ENCODE data around the gene TRIM62. TPM values are rescaled to one million over a fixed set of nuclear protein-coding genes. Genes with fewer than 3 reads are reported as not detected.

Gene TRIM62
- polyA plus RNA-seq, 1 donor (not counting 4 experiments of a cell fraction or from before 2014, with no cell fraction given): 2.0 TPM

DNA sequence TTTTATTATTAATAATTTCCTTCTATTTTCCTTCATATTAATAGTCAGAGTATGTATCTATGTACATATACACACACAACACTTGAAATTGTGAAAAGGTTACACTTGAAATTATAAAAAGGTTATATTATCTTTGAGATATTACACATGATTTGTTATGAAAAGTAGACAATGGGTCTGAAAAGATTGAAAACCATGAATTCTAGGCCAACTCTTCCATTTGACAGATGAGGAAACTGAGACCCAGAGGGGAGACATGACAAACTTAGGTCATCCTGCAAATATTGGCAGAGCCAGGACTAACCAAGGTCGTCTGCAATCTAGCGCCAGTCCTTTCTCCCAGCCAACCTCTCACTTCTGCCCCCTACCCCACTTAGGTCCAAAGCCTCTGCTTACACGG is 33.2 kb downstream of the TRIM62 start:
- H3K4me3 ChIP-seq (ENCODE audit: control insufficient read depth in 2 of 3, extremely low read depth in 1 of 3, insufficient read depth in 2 of 3, low read depth in 1 of 3, low read length in 3 of 3): no peak overlapping the region
- no peaks in the 10 kb centered on the region for H3K9me1 ChIP-seq (ENCODE audit: control insufficient read depth, extremely low read depth, insufficient read depth, low read length)
- peaks cover 0 to 15% of the 10 kb centered on the region in 2 experiments for H3K36me3 ChIP-seq (ENCODE audit: control insufficient read depth in 2 of 2, extremely low read depth in 1 of 2, insufficient read depth in 2 of 2, low read length in 2 of 2)
- H4K20me1 ChIP-seq (ENCODE audit: control insufficient read depth, extremely low read depth, insufficient read depth, low read length): no peaks in the 10 kb centered on the region
- H3K4me1 ChIP-seq (ENCODE audit: control insufficient read depth, extremely low read depth, insufficient read depth, low read length): peaks cover 21% of the 10 kb centered on the region
- FAIRE-seq (no peak), DNase-seq (ENCODE audit: low read depth, low spot score) (no peak)
- TF ChIP-seq, protein P1, sequence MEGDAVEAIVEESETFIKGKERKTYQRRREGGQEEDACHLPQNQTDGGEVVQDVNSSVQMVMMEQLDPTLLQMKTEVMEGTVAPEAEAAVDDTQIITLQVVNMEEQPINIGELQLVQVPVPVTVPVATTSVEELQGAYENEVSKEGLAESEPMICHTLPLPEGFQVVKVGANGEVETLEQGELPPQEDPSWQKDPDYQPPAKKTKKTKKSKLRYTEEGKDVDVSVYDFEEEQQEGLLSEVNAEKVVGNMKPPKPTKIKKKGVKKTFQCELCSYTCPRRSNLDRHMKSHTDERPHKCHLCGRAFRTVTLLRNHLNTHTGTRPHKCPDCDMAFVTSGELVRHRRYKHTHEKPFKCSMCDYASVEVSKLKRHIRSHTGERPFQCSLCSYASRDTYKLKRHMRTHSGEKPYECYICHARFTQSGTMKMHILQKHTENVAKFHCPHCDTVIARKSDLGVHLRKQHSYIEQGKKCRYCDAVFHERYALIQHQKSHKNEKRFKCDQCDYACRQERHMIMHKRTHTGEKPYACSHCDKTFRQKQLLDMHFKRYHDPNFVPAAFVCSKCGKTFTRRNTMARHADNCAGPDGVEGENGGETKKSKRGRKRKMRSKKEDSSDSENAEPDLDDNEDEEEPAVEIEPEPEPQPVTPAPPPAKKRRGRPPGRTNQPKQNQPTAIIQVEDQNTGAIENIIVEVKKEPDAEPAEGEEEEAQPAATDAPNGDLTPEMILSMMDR (optimal IDR thresholded peaks at IDR 0.05 in 1 of 3, IDR thresholded peaks at IDR 0.05 in 1 of 3, conservative IDR thresholded peaks at IDR 0.05 in 1 of 3; ENCODE audit: extremely low read depth in 1 of 3, insufficient read depth in 2 of 3, low read length in 3 of 3): no peak
- no peak for TF ChIP-seq EZH2 (IDR thresholded peaks at IDR 0.05; ENCODE audit: low read length)
- no peak overlapping the region for H2AFZ ChIP-seq (ENCODE audit: control insufficient read depth, low read length)
- no peak overlapping the region for H3K9ac ChIP-seq (ENCODE audit: control insufficient read depth, extremely low read depth, insufficient read depth, low read length)
- no peaks in the 10 kb centered on the region for H3K27me3 ChIP-seq (ENCODE audit: control insufficient read depth, extremely low read depth, insufficient read depth, low read length)
- dilution Hi-C loops (cut with MboI; ENCODE audit: extremely low pct_ligation_motif_present, low sequenced_read_pairs): no loop called here
- no peak overlapping the region for H3K4me2 ChIP-seq (ENCODE audit: control insufficient read depth, extremely low read depth, insufficient read depth, low read depth, low read length)
- H3K9me3 ChIP-seq (ENCODE audit: control insufficient read depth, low read depth, low read length): no peaks in the 10 kb centered on the region
- H3K79me2 ChIP-seq (ENCODE audit: control insufficient read depth, insufficient read depth, low read length): no peaks in the 10 kb centered on the region
- no peak overlapping the region for H3K27ac ChIP-seq (ENCODE audit: control insufficient read depth, insufficient read depth, low read length)

DNA sequence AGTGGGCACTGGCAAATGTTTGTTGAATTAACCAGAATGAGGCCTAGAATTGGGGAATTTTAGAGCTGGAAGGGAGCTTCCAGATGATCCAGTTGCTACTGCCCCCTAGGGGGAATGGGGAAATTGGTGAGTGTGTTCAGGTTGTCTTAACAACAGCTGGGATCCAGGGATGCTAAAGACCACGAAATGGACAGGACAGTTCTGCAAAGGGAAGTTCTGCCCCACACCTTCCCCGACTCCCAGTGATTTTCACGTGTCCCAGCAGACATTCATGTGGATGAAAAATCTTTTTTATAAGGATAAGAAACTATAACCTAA is 33.9 kb downstream of the TRIM62 start:
- peaks cover 16% of the 10 kb centered on the region for H3K4me1 ChIP-seq (ENCODE audit: control insufficient read depth, extremely low read depth, insufficient read depth, low read length)
- no peak overlapping the region for H3K4me2 ChIP-seq (ENCODE audit: control insufficient read depth, extremely low read depth, insufficient read depth, low read depth, low read length)
- FAIRE-seq (no peak), DNase-seq (ENCODE audit: low read depth, low spot score) (no peak)
- TF ChIP-seq EZH2 (IDR thresholded peaks at IDR 0.05; ENCODE audit: low read length): no peak
- TF ChIP-seq, protein P1 (optimal IDR thresholded peaks at IDR 0.05 in 1 of 3, IDR thresholded peaks at IDR 0.05 in 1 of 3, conservative IDR thresholded peaks at IDR 0.05 in 1 of 3; ENCODE audit: extremely low read depth in 1 of 3, insufficient read depth in 2 of 3, low read length in 3 of 3): peak; percentile 46 to 68 (median 68)
- H2AFZ ChIP-seq (ENCODE audit: control insufficient read depth, low read length): no peak overlapping the region
- H3K9me1 ChIP-seq (ENCODE audit: control insufficient read depth, extremely low read depth, insufficient read depth, low read length): no peaks in the 10 kb centered on the region
- no peaks in the 10 kb centered on the region for H4K20me1 ChIP-seq (ENCODE audit: control insufficient read depth, extremely low read depth, insufficient read depth, low read length)
- no peak overlapping the region for H3K9ac ChIP-seq (ENCODE audit: control insufficient read depth, extremely low read depth, insufficient read depth, low read length)
- H3K27ac ChIP-seq (ENCODE audit: control insufficient read depth, insufficient read depth, low read length): no peak overlapping the region
- dilution Hi-C loops (cut with MboI; ENCODE audit: extremely low pct_ligation_motif_present, low sequenced_read_pairs): no loop called here
- H3K27me3 ChIP-seq (ENCODE audit: control insufficient read depth, extremely low read depth, insufficient read depth, low read length): no peaks in the 10 kb centered on the region
- peaks cover 0 to 15% of the 10 kb centered on the region in 2 experiments for H3K36me3 ChIP-seq (ENCODE audit: control insufficient read depth in 2 of 2, extremely low read depth in 1 of 2, insufficient read depth in 2 of 2, low read length in 2 of 2)
- H3K4me3 ChIP-seq (ENCODE audit: control insufficient read depth in 2 of 3, extremely low read depth in 1 of 3, insufficient read depth in 2 of 3, low read depth in 1 of 3, low read length in 3 of 3): no peak overlapping the region
- H3K9me3 ChIP-seq (ENCODE audit: control insufficient read depth, low read depth, low read length): no peaks in the 10 kb centered on the region
- H3K79me2 ChIP-seq (ENCODE audit: control insufficient read depth, insufficient read depth, low read length): no peaks in the 10 kb centered on the region
